Fibroblast of villous mesenchyme (primary cell): ENCODE results near the gene FAM13A. TPM values are rescaled to one million over a fixed set of nuclear protein-coding genes. Genes with fewer than 3 reads are reported as not detected.
A peak's percentile ranks its signal among the peaks of the same experiment; 100 is the strongest.
"Not testable (repeated sequence)": the region's sequence is repeated elsewhere in the genome, so short reads cannot be mapped to it uniquely, and the experiment has no call there.

Experiments
- DNase-seq: peaks from one replicate; pipeline ENCODE4 v3.0.0-alpha.2; 2010; ENCODE audit warnings: low read depth
- H3K4me3 ChIP-seq: 2 replicates; pipeline ENCODE4 v1.5.1; 2011; ENCODE audit warnings: low read depth, mild to moderate bottlenecking, low read length
- total RNA-seq: library from RNA; depleted of rRNA; stranded (reverse); fragments of >200 nt; gene quantifications from 2 replicates; pipeline ENCODE4 v1.2.3, GENCODE V29; 2012
- TF ChIP-seq, protein P1 (sequence below): IDR thresholded peaks from 2 replicates; pipeline ENCODE4 v1.5.1; 2012; ENCODE audit warnings: low read depth, mild to moderate bottlenecking, low read length; ENCODE audit not compliant: insufficient read depth

FAM13A gene
- total RNA-seq, 1 donor, result 34.1 TPM

GRCh38 chr4:88865466-88865865 is 191.5 kb downstream of the FAM13A start:
- DNase-seq, result peak; percentile 70
- TF ChIP-seq, protein P1, sequence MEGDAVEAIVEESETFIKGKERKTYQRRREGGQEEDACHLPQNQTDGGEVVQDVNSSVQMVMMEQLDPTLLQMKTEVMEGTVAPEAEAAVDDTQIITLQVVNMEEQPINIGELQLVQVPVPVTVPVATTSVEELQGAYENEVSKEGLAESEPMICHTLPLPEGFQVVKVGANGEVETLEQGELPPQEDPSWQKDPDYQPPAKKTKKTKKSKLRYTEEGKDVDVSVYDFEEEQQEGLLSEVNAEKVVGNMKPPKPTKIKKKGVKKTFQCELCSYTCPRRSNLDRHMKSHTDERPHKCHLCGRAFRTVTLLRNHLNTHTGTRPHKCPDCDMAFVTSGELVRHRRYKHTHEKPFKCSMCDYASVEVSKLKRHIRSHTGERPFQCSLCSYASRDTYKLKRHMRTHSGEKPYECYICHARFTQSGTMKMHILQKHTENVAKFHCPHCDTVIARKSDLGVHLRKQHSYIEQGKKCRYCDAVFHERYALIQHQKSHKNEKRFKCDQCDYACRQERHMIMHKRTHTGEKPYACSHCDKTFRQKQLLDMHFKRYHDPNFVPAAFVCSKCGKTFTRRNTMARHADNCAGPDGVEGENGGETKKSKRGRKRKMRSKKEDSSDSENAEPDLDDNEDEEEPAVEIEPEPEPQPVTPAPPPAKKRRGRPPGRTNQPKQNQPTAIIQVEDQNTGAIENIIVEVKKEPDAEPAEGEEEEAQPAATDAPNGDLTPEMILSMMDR, result no peak
- no peak overlapping the region for H3K4me3 ChIP-seq

- H3K4me3 ChIP-seq, result no peak overlapping the region
- TF ChIP-seq, protein P1, result no peak
- DNase-seq, result peak; percentile 30
These were observed 191.9 kb downstream of the FAM13A start for GRCh38 chr4:88865046-88865445.

- no peak for DNase-seq
- no peak overlapping the region for H3K4me3 ChIP-seq
- TF ChIP-seq, protein P1, result no peak
These were observed 196.4 kb downstream of the FAM13A start for GRCh38 chr4:88860586-88860985.

DNA sequence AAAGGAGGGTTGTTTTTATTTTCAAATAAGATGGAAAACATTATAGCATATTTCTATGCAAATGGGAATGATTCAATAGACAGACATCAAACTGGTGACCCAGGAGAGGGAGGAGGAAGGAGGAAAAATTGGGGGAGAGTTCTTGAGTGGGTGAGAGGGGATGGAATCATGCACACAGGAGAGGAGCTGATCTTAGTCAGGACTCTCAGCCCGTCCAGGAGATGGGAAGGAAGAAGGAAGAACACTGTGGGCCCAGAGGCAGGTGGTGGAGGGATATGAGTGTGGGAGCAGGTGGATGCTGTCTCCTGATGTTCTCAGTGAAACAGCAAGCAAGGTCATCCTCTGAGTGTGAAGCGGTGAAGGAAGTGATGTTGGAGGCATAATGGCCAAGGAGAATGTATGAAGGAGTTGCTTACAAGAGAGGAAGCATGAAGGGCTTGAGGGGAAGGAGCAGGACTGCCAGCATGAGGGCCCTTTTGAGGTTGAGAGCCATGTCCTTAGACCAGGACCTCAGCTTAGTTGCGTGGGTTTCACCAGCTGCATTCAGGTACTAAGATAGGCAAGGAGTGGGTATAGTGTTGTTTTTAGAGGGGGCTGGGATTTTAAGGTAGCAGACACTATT is 197.7 kb downstream of the FAM13A start:
- no peak overlapping the region for H3K4me3 ChIP-seq
- TF ChIP-seq, protein P1, result no peak
- DNase-seq, result no peak

GRCh38 chr4:88858752-88859151 is 198.2 kb downstream of the FAM13A start:
- DNase-seq, result no peak
- H3K4me3 ChIP-seq, result no peak overlapping the region
- TF ChIP-seq, protein P1, result no peak

DNA sequence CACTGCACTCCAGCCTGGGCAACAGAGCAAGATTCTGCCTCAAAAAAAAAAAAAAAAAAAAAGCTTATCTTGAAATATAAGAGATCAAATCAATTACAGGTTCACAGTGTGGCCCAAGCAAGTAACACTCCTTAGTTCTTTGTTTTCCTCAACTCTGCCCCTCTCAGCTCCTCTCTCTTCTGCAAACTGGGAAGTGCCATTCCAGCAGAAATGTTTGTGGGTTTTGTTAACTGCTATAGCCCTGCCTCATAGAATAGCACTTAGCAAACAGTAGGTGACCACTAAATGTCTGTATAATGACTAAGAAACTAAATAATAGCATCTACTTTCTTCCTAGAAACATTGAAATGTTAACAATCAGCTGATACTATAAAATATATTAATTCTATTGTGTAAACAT is 199.4 kb downstream of the FAM13A start:
- H3K4me3 ChIP-seq, result no peak overlapping the region
- DNase-seq, result no peak
- TF ChIP-seq, protein P1, result no peak

DNA sequence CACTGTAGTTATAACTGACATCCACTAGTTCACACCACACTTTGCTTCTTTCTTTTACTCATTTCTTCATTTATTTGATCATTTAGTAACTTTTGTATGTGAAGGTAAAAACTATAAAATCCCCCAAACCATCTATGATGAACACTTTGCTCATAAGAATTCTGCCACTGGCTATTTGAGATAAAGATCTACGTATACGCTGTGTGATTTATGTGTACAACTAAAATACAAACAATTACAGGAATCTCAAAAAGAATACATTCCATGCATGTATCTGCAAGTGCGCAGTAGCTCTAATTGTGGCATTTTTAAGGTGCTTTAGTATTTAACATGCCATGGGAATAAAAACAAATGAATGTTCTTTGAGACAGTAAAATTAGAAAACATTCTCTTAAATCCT is 202.5 kb downstream of the FAM13A start:
- peak; percentile 29 for DNase-seq
- TF ChIP-seq, protein P1, result no peak
- no peak overlapping the region for H3K4me3 ChIP-seq

DNA sequence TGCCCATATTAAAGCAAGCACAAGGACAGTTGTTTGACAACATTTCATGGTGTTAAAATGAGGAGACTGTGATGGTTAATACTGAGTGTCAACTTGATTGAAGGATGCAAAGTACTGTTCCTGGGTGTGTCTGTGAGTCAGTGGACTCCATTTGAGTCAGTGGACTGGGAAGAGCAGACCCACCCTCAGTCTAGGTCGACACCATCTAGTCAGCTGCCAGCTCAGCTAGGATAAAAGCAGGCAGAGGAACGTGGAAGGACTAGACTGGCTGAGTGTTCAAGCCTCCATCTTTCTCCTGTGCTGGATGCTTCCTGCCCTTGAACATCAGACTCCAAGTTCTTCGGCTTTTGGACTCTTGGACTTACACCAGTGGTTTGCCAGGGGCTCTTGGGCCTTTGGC is 203.4 kb downstream of the FAM13A start:
- not testable (repeated sequence) for DNase-seq, H3K4me3 ChIP-seq
